ENCODE measurements around the gene NID1.
"Not testable (repeated sequence)": the region's sequence is repeated elsewhere in the genome, so short reads cannot be mapped to it uniquely, and the experiment has no call there.

NID1 gene

DNA sequence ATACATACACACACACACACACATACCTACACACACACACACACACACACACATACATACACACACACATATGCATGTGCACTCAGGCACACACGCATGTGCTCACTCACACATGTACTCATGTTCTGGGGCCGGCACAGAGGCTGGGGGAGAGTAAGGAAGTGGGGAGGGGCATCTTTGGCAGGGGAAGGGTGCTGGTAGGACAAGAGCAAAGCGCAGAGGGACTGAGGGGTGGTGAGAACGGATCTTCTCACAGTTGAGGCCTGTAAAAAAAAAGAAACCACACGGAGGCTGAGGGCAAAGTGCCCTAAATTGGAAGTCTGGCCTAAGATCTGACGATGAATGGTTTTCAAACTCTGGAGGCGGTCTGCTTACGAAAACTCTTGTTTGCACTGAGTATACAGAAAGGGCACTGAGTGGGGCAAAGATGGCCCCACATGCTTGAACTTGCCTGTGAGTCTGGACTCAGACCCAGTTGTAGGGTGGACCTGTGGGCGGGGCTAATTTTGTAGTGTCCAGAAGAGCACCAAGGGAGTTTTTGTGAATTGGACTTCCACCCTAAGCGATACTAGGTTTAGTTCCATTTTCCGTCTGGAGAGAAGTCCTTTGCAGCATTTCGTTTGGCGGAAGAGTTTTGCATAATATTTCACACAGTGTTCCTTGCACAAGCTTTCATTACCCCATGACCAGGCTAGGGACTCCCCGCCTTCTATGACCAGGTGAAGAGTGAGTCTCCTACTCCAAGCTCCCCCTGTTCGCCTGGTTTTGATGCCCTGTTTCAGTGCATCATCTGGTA lies 118.9 kb downstream of the NID1 start:
- intact Hi-C loops (cut with DNase I) = no loop called here
- DNase-seq = no peak

DNA sequence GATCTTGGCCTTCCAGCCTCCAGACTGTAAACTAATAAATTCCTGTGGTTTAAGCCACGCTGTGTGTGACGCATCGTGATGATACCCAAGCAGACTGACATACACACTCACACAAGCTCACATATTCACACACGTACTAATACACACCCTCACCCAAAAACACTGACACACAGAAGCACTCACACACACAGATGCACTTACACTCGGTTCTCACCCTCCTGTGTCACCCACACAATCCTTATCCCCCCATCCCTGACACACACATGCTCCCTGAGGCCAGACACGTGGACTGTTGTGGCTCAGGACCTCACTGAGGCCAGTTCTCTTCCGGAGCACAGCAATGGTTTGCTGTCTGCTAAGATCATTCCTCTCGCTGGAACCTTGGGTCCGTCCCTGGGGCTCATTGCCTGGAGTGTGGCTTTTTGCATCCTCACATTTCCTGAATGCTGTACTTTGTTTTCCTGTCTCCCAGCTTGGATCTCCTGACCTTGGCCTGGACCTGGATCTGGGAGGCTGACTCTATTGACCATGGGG lies 121.2 kb downstream of the NID1 start:
- intact Hi-C loops (cut with DNase I) = no loop called here
- DNase-seq = no peak

DNA sequence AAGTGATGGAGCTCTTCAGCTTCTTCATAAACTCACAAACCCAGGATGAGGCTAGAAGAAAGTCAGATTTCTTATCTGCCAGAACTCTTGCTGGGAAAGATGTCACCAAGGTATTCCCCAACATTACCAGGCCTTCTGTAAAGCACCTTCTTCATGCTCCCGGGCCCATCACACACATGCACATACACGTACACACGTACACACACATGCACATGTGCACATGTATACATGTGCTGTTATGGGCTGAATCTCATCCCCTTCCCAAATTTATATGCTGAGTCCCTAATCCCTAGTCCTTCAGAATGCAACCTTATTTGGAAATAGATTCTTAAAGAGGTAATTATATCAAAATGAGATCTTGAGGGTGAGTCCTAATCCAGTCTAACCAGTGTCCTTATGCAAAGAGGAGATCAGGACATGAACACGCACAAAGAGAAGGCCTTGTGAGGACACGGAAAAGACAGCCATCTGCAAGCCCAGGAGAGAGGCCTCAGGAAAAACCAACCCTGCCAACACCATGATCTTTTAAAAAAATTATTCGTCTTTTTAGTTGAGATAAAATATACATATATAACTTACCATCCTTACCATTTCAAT lies 121.8 kb downstream of the NID1 start:
- intact Hi-C loops (cut with DNase I) = no loop called here
- no peak for DNase-seq

DNA sequence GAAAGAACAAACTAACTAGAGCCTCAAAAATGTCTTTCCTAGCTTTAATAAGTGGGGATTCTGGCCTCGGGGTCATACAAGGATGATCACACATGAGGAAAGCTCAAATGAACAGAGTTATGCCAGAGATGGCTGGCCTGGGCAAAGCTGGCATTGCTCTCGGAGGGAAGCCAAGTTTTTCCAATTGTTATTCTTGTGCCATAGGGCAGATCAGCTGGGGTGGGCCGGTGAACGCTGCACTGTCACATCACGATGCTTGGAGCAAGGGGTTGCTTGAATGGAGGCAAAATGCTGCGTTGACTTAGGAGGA lies 122.3 kb downstream of the NID1 start:
- intact Hi-C loops (cut with DNase I) = no loop called here
- no peak for DNase-seq

DNA sequence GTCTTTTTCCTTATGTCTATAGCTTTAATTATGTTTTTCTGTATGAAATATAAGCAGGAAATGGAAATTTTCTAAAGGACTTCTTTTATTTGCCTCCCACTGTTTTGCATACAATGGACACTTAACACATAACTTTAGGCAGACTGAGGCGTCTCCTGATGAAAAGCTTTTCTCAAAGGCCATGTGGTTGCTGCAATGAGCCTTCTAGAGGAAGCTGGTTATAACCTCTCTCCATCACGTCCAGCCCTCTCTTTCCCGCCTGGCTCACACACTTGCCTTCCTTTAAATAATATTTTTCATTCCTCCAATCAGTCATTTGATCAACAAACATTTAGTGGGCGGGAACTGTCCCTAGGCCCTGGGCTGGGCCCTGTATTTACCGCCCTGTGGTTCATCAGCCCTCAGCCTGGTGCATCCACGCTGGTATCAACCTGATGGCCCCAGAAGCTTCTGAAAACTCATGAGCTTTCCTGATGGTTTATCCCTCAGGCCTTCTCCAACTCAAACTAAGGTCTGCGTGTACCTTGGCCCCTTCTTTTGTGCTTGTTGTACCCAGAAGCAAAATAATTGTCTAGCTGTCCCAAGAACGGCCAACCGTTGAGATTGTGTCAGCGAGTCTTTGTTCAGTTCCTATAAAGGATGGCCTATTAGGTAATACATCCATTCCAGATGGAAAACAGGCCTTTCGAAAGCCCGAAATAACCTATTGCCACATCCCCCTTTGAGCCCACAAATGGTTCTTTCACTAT lies 122.8 kb downstream of the NID1 start:
- intact Hi-C loops (cut with DNase I) = no loop called here
- no peak for DNase-seq

DNA sequence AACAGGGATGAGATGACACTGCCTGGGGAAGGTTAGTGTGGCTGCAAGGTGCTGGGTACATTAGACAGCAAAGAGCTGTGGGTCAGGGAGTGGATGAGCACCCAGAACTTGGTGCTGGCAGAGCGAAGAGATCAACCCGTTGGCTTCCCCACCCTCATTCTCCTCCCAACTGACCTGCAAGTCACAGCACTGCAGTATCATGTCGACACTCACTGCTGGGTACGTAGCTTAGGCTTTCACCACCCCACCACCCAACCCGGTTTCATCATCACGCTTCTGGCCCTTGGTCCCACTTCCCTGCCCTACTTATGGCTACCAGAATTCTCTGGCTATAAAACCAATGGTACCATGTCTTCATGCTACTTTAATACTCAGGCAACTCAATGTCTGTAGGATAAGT lies 124.6 kb downstream of the NID1 start:
- intact Hi-C loops (cut with DNase I) = no loop called here
- DNase-seq = no peak

DNA sequence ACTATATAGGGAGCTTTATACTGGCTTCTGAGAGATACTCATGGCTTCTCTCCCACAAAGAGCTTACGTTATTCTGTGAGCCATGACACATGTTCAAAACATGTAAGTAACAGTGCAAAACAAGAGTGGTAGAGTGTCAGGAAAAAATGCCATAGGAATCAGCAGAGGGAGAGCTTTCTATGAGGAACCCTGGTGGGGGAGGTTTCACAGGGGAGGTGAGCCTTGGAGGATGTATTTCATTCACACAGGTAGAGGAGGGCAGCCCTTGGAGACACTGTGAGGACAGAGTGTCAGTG lies 125.5 kb downstream of the NID1 start:
- DNase-seq = no peak
- intact Hi-C loops (cut with DNase I) = no loop called here

DNA sequence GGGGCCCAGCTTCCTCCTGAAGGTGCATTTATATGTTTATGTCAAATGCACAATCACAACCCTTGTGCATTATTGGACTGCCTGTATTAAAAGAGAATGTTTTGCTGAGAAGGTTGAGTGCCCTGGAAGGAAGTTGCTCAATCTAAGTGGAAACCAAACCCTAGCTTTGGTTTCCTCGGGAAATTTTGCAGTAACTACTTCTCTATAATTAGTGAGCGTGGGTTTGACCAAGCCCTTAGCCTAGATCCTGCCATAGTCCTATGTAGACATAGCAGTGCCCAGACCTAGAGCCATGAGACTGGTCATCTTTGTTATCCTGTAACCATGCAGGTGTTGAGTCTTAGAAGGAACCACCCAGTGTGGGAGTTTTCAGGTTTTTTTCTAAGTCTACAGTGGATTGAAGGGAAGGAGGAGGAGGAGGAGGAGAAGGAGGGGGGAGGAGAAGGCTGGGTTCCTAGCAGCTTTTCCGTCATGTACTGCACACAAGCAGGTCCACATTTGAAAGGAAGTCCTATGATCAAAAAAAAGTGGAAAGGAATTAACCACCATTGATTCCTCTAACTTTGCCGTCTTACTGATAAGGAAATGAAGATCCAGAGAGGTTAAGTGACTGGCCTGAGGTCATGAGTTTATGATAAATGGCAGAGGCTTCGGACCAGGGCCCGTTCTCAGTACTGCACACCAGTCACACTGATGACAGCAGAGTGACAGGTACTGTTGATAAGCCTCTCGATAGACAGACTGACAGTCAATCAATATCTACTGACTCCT lies 126.0 kb downstream of the NID1 start:
- no peak for DNase-seq
- intact Hi-C loops (cut with DNase I) = no loop called here

DNA sequence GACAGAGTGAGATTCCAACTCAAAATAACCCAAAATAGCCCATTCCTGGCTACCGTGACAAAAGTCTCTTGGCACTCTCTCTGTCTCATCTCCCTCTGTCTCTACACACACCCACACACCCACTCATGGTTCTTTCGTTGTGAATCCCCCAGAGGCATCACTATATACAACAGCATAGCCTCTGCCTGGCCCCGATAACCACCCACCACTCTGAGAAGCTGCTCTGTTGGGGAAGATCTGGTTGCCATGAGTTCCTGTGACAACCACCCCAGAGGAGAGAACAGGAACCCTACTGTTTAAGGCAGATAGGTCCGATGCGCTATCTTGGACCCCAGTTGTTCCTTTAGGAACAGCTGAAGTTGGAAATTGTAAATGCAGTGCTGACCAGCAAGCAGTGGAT lies 127.8 kb downstream of the NID1 start:
- DNase-seq = no peak
- intact Hi-C loops (cut with DNase I) = no loop called here

DNA sequence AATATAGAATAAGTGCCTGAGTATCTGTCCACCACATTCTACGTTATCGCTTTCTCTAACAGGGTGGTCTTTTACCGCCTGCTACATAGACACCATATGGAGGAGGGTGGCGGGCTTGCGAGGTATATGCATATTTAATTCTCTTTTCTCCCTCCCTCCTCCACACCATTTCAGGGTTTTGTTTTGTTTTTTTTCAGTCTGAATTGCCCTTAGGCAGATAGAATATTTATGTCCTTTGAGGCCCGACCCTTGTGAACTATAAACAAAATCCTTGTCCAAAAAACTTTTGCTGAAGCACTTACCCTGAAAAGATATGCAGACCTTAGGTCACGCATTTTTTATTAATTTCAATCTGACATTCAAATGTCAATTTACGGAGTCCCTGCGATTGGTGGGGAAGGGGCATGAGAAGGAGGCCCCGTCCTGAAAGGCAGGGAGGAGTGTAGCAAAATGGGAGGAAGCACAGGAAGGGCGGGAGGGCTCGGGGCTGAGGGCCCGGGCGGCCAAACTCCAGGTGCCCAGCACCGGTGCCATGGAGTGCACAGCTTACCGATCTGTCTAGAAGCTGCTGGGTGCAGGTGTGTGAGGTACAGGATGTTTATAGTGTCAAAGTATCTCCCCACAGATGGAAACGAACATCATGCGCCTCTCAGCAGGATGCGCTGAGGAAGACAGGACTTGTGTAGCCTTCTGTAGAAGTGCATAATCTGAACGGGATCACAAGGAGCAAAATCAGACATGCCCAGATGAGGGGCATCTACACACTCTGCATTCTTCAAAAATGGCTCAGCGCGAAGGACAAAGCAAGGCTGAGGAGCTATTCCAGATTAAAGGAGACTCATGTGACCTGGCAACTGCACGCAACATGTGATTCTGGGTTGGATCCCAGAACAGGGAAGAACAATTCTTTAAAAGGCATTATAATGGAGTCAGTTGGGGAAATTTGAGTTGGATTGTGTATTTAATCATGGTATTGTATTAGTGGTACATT lies 129.4 kb downstream of the NID1 start:
- intact Hi-C loops (cut with DNase I) = no loop called here
- DNase-seq = no peak

DNA sequence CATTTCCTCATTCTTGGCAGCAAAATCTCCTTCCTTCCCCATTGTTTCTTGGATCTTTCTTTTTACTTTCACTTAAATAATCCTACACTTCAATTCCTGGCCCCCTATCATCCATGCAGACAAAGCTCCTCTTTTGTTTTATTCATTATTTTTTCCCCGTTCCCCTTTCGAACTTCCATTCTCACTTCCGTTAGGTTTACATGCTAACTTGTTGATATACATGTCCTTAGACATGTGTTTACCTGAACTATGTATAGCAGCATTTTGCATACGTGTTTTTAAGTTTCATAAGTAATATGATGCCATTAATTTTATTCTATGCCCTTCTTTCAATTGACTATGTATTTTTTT lies 131.1 kb downstream of the NID1 start:
- no peak for DNase-seq

DNA sequence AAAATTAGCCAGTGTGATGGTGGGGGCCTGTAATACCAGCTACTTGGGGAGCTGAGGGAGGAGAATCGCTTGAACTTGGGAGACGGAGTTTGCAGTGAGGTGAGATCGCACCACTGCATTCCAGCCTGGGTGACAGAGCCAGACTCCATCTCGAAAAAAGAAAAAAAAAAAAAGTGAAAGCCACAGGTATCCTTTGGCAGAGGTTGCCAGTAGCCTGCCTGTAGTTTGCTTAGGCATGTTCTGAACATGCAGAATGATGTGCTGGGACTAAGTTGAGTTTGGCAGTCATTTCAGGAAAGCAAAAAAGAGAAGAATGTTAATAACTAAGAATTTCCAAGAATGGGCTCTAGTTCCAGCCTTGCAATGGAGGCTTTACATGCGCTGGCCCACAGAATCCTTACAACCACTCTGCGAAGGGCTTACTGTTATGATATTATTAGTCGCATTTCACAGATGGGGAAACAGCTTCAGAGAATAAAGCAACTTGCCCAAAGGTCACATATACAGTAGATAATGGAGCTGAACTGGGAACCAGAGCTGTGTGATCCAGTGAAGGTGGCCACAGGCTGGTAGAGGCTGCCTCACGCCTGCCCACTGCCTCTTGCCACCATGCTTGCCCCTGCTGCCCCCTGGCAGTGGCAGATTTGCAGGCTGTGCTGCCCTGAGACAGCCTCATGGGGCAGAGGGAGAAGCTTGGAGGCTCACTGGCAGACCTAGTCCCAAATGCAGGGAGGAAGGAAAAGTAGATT lies 131.7 kb downstream of the NID1 start:
- intact Hi-C loops (cut with DNase I) = no loop called here
- DNase-seq = no peak

More for the DNA sequence above, 131.1 kb downstream of the NID1 start:
- intact Hi-C loops (cut with DNase I) = no loop called here

DNA sequence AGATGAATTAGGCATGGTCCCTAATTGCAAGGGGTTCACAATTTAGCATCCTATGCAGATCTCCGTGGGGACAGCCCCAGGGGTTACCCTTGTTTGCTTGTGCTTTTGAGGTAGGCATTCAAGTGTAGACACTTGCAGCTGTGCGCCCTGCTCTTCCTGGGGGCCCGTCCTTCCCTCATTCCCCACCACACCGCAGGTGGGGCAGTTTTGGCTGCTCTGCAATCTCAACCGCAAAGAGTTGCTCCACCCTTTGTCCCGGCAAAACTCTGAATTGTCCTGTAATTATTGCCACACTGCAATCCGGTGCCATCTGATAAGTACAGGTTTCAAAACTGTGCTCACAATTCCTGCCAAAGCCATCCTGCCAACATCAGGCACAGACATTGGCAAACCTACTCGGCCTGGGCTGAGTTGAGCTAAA lies 132.8 kb downstream of the NID1 start:
- DNase-seq = no peak
- intact Hi-C loops (cut with DNase I) = no loop called here

DNA sequence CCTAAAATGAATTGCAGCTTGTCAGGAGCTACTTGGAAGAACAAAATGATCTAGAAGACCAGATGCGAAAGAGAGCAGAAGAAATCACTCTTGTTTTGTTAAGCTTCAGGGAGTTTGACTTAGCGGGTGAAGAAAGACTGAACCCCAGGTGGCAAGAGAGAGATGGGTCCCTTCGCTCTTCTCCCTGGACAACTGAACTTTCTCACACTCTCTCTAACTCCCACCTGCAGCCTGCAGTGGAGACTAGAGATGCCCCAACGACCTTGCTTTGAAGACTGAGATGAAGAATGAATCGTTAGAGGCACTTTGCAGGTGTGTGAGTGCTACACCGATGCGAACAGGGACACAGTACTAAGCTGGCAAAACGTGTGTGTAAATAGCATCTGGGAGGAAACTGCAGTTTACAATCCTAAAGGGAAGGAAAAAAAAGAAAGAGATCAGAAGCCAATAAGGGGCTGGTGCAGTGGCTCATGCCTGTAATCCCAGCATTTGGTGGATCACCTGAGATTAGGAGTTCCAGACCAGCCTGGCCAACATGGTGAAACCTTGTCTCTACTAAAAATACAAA lies 133.6 kb downstream of the NID1 start:
- intact Hi-C loops (cut with DNase I) = no loop called here
- no peak for DNase-seq

DNA sequence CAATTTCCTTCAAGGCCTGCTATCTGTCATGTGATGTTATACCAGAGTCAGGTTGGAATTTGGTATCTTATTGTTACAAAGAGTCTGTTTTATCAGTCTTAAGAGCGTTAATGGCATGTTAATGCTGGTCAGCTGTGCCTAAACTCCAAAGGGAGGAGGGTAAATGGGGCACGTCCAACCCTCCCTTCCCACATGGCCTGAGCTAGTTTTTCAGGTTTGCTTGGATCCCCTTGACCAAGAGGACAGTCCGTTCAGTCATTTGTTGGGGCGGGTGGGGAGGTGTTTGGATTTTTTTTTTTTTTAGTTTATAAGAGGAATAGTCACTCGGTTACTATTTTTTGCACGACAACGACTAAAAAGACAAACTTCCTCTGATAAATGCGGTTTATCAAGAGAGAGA lies 134.3 kb downstream of the NID1 start:
- DNase-seq = no peak
- intact Hi-C loops (cut with DNase I) = no loop called here

DNA sequence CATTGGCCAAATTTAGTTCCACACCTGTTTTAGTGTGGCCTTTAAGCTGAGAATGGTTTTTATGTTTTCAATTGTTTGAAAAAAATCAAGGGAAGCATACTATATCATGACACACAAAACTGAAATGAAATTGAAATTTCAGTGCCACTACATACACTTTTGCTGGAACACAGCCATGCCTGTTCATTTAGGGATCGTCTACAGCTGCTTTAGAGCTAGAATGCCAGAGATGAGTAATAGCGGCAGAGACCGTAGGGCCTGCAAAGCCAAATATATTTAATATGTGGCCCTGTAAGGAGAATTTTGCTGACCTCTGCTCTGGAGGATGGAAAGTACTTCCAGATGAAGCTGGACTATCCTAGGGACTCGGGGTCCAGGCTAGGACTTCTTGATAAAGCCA lies 135.7 kb downstream of the NID1 start:
- intact Hi-C loops (cut with DNase I) = no loop called here
- no peak for DNase-seq

DNA sequence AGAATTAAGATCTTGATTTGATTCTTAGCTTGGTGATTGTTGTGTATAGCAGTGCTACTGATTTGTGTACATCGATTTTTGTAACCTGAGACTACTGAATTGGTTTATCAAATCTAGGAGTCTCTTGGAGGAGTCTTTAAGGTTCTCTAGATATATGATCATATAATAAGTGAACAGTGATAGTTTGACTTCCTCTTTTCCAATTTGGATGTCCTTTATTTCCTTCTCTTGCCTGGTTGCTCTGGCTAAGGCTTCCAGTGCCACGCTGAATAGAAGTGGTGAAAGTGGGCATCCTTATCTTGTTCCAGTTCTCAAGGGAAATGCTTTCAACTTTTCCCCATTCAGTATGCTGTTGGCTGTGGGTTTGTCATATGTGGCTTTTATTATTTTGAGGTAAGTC lies 136.7 kb downstream of the NID1 start:
- intact Hi-C loops (cut with DNase I) = no loop called here
- no peak for DNase-seq

DNA sequence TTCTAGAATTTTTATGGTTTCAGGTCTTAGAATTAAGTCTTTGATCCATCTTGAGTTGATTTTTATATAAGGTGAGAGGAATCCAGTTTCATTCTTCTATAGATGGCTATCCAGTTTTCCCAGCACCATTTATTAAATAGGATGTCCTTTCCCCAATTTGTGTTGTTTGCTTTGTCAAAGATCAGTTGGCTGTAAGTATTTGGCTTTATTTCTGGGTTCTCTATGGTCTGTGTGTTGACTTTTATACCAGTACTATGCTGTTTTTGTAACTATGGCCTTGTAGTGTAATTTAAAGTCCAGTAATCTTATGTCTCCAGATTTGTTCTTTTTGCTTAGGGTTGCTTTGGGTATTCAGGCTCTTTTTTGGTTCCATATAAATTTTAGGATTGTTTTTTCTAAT lies 137.3 kb downstream of the NID1 start:
- DNase-seq = not testable (repeated sequence)

More for the DNA sequence above, 137.3 kb downstream of the NID1 start:
- intact Hi-C loops (cut with DNase I) = not testable (repeated sequence)

Data from posterior cingulate gyrus (tissue), 11 donors.